ENCODE data around the gene DAO. TPM values are rescaled to one million over a fixed set of nuclear protein-coding genes. Genes with fewer than 3 reads are reported as not detected.

The DAO gene
- total RNA-seq, 1 experiment from 2014 or later: 21.5 TPM

Other genes starting within 250 kb of the DAO start
- 0.74 and 1.1 TPM in 2 replicates for gene SELPLG, start 246.2 kb upstream of the DAO start, total RNA-seq (2014; rRNA removed; shearing (Covaris generic))
- 102 and 177 TPM in 2 replicates for gene CORO1C, start 148.6 kb upstream of the DAO start, total RNA-seq (2014; rRNA removed; shearing (Covaris generic))
- gene SSH1, start 22.5 kb upstream of the DAO start, total RNA-seq (2014; rRNA removed; shearing (Covaris generic)): 34.8 and 45.1 TPM in 2 replicates
- 0.25 and 1.0 TPM in 2 replicates for gene SVOP, start 141.0 kb downstream of the DAO start, total RNA-seq (2014; rRNA removed; shearing (Covaris generic))
- 20.5 and 21.6 TPM in 2 replicates for gene USP30, start 172.5 kb downstream of the DAO start, total RNA-seq (2014; rRNA removed; shearing (Covaris generic))
- 47.9 and 54.5 TPM in 2 replicates for gene ALKBH2, start 213.4 kb downstream of the DAO start, total RNA-seq (2014; rRNA removed; shearing (Covaris generic))
- 73.7 and 94.8 TPM in 2 replicates for gene UNG, start 217.5 kb downstream of the DAO start, total RNA-seq (2014; rRNA removed; shearing (Covaris generic))
- 1.7 and 2.6 TPM in 2 replicates for gene ACACB, start 236.5 kb downstream of the DAO start, total RNA-seq (2014; rRNA removed; shearing (Covaris generic))